Activated naive CD4-positive, alpha-beta T cell treated with anti-CD3 and anti-CD28 coated beads, Interleukin-2, amount 10 ng/mL, durations not matched to agents 7 days and 5 days (primary cell): Measurements from ENCODE around the gene KIAA0232.
"Not testable (repeated sequence)": the region's sequence is repeated elsewhere in the genome, so short reads cannot be mapped to it uniquely, and the experiment has no call there.

Experiments used
- CTCF ChIA-PET: fragments of 350-600 bp; sonication (Branson Sonifier 250); formaldehyde crosslinking; loops from one replicate; lab custom pipeline; 2021; ENCODE audit warnings: antibody characterized with exemption; lab: Charles Lee
- DNase-seq: peaks from one replicate; pipeline ENCODE4 v3.0.0-alpha.2; 2020
- H3K27ac Mint-ChIP-seq: one replicate; pipeline ENCODE4 v1.8.0; 2021; ENCODE audit warnings: mild to moderate bottlenecking, moderate library complexity, mixed read lengths
- H3K27me3 Mint-ChIP-seq: one replicate; pipeline ENCODE4 v1.8.0; 2021; ENCODE audit warnings: mild to moderate bottlenecking, mixed read lengths
- H3K36me3 Mint-ChIP-seq: one replicate; pipeline ENCODE4 v1.8.0; 2021; ENCODE audit warnings: mixed read lengths
- H3K4me1 Mint-ChIP-seq: one replicate; pipeline ENCODE4 v1.8.0; 2021; ENCODE audit warnings: mixed read lengths
- H3K4me3 Mint-ChIP-seq: one replicate; pipeline ENCODE4 v1.8.0; 2021; ENCODE audit warnings: mild to moderate bottlenecking, moderate library complexity, mixed read lengths
- H3K9me3 Mint-ChIP-seq: one replicate; pipeline ENCODE4 v1.8.0; 2021; ENCODE audit warnings: mixed read lengths

KIAA0232 gene

DNA sequence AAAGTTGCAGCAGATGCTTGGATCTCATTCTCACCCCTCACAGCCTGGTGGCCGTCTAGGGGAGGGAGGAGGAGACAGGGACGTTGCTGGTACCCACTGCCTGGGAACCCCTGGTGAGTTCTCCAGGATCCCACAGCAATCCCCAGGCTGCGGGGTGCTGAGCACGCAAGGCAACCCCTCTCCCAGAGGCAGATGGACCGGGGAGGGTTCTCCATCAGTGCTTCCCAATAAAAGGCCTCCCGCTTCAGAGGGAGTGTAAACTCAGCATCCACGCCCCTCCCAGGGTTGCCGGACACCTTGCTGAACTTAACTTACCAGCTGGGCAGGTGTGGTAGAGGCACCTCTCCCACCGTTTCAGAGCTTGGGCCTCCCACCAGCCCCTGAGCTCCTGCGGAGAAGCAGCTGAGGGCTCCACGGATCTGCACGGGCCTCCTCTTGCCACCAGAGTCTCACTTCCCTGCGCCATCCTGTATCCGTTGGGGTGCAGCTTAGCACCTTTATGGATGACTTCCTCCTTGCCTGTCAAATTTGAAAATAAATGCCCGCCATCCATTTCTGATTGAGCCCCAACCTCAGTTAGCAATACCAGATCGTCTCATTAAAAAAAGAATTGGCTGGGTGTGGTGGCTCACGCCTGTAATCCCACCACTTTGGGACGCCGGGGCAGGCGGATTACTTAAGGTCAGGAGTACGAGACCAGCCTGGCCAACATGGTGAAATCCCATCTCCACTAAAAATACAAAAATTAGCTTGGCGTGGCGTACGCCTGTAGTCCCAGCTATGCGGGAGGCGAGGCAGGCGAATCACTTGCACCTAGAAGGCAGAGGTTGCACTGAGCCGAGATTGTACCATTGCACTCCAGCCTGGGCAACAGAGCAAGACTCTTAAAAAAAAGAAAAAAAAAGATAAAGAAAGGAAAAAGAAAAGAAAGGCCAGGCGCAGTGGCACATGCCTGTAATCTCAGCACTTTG lies 112.3 kb downstream of the KIAA0232 start:
- Mint-ChIP-seq H3K4me3 (no peak overlapping the region), H3K27me3 (no peaks in the 10 kb centered on the region), H3K4me1 (peaks cover 52% of the 10 kb centered on the region), H3K36me3 (peaks cover 10% of the 10 kb centered on the region), H3K27ac (peak overlapping the region; percentile 73), H3K9me3 (peaks cover 10% of the 10 kb centered on the region)
- CTCF ChIA-PET = interaction anchor here (1.1 to 3.7 kb wide), 5 partner anchors 10 to 176 kb away, joined by 3 to 17 read pairs (median 13); no protein-coding TSS in a partner anchor
- no peak for DNase-seq

- H3K9me3 Mint-ChIP-seq = no peaks in the 10 kb centered on the region
- H3K4me1 Mint-ChIP-seq = peaks cover 61% of the 10 kb centered on the region
- no peaks in the 10 kb centered on the region for H3K27me3 Mint-ChIP-seq
- CTCF ChIA-PET = no interaction called here
- DNase-seq = no peak
- no peak overlapping the region for H3K27ac Mint-ChIP-seq
- peaks cover 2% of the 10 kb centered on the region for H3K36me3 Mint-ChIP-seq
- H3K4me3 Mint-ChIP-seq = no peak overlapping the region
Measured at GRCh38 chr4:6896035-6896434, 113.5 kb downstream of the KIAA0232 start.

DNA sequence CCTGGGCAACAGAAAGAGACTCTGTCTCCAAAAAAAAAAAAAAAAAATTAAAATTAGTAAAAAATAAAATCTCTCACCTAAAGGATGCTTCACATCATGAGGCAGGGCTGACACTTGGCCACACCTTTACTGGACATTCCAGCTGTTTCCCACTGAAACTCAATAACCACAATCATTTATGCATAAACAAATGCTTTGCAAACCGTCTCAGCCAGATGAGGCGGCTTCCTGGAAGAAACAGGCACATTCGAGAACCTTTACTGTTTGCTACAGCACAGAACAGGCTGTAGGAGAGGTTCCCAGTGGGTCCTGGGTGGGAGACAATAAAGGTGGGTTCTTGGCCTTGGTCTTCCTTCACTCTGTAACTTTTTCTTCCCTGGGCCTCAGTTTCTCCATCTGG lies 116.2 kb downstream of the KIAA0232 start:
- no peaks in the 10 kb centered on the region for H3K9me3 Mint-ChIP-seq
- CTCF ChIA-PET = interaction anchor here (1.1 to 1.4 kb wide), 2 partner anchors 14 to 25 kb away, joined by 3 to 4 read pairs; no protein-coding TSS in a partner anchor
- DNase-seq = no peak

GRCh38 chr4:6900181-6900812 lies 117.8 kb downstream of the KIAA0232 start:
- Mint-ChIP-seq H3K4me1 (peaks cover 50% of the 10 kb centered on the region), H3K9me3 (no peaks in the 10 kb centered on the region), H3K27me3 (no peaks in the 10 kb centered on the region), H3K36me3 (peaks cover 2% of the 10 kb centered on the region), H3K4me3 (no peak overlapping the region), H3K27ac (peak overlapping the region; percentile 98)
- no peak for DNase-seq
- CTCF ChIA-PET = interaction anchor here (1.5 kb wide), 1 partner anchor 9 kb away, joined by 9 read pairs; the partner anchor contains the start of gene TBC1D14

More for the DNA sequence above, 116.2 kb downstream of the KIAA0232 start:
- peak overlapping the region; percentile 98 for H3K27ac Mint-ChIP-seq
- peaks cover 2% of the 10 kb centered on the region for H3K36me3 Mint-ChIP-seq
- no peaks in the 10 kb centered on the region for H3K27me3 Mint-ChIP-seq
- peak overlapping the region; percentile 40 for H3K4me3 Mint-ChIP-seq
- peaks cover 47% of the 10 kb centered on the region for H3K4me1 Mint-ChIP-seq

GRCh38 chr4:6900956-6901355 lies 118.4 kb downstream of the KIAA0232 start:
- peaks cover 55% of the 10 kb centered on the region for H3K4me1 Mint-ChIP-seq
- H3K27ac Mint-ChIP-seq = peak overlapping the region; percentile 98
- H3K36me3 Mint-ChIP-seq = peaks cover 2% of the 10 kb centered on the region
- CTCF ChIA-PET = interaction anchor here (1.5 kb wide), 1 partner anchor 8 kb away, joined by 9 read pairs; the partner anchor contains the start of gene TBC1D14
- no peaks in the 10 kb centered on the region for H3K9me3 Mint-ChIP-seq
- no peak overlapping the region for H3K4me3 Mint-ChIP-seq
- no peak for DNase-seq
- H3K27me3 Mint-ChIP-seq = peaks cover 6% of the 10 kb centered on the region

DNA sequence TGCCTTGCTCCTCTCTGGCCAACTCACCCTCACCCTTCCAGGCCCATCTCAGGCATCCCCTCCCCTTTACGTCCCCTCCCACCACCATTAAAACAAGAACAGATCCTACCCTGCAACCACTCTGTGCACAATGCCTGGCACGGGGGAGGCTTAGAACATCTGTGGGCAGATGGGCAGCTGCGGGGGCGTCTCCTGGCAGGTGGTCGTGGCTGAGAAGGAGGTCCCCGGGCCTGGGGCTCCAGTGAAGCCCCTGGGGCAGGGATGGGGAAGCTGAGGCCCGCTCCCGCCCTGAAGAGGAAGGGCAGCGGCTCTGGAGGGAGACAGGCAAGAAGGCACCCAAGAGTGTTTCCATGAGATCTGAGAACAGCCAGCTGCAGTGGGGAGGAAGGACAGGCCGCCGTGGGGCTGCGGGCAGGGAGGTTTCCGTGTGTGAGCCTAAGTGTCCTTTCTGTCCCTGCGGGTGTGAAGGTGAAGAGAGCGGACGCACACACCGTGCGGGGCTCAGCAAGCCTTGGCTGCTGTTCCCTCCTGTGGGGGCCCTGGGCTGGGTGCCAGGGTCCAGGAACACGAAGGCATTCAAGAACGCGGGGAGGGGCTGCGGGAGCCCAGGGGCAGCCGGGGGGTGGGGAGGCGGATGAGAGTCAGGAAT lies 119.3 kb downstream of the KIAA0232 start:
- Mint-ChIP-seq H3K27me3 (peaks cover 14% of the 10 kb centered on the region), H3K4me1 (peaks cover 54% of the 10 kb centered on the region), H3K27ac (no peak overlapping the region), H3K9me3 (no peaks in the 10 kb centered on the region), H3K36me3 (peaks cover 2% of the 10 kb centered on the region), H3K4me3 (no peak overlapping the region)
- DNase-seq = no peak
- CTCF ChIA-PET = no interaction called here

- CTCF ChIA-PET = no interaction called here
- Mint-ChIP-seq H3K27me3 (peaks cover 21% of the 10 kb centered on the region), H3K9me3 (no peaks in the 10 kb centered on the region), H3K36me3 (peaks cover 2% of the 10 kb centered on the region), H3K4me3 (no peak overlapping the region), H3K4me1 (peaks cover 58% of the 10 kb centered on the region), H3K27ac (no peak overlapping the region)
- no peak for DNase-seq
Measured at GRCh38 chr4:6902318-6903042, 120.0 kb downstream of the KIAA0232 start.

GRCh38 chr4:6905516-6906445 lies 123.3 kb downstream of the KIAA0232 start:
- Mint-ChIP-seq H3K27me3 (peaks cover 31% of the 10 kb centered on the region), H3K27ac (peak overlapping the region; percentile 93), H3K9me3 (no peaks in the 10 kb centered on the region), H3K36me3 (no peaks in the 10 kb centered on the region), H3K4me3 (no peak overlapping the region), H3K4me1 (peaks cover 56% of the 10 kb centered on the region)
- no peak for DNase-seq
- CTCF ChIA-PET = interaction anchor here (1.2 to 3.5 kb wide), 5 partner anchors 11 to 165 kb away, joined by 3 to 21 read pairs (median 7); no protein-coding TSS in a partner anchor

DNA sequence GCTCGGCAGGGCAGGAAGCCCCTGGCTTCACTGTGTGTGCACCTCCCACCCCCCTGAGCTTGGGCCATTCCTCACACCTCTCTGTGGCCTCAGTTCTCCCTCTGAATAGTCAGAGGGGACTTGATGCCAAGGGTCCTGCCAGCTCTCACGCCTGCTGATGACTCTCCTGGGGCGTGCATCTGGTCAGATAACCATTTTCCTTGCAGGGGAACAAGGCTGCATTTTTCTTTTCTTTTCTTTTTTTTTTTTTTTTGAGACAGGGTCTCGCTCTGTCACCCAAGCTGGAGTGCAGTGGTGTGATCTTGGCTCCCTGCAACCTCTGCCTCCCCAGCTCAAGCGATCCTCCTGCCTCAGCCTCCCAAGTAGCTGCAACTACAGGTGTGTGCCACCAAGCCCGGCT lies 124.0 kb downstream of the KIAA0232 start:
- not testable (repeated sequence) for H3K27ac Mint-ChIP-seq, H3K9me3 Mint-ChIP-seq, DNase-seq, H3K36me3 Mint-ChIP-seq, H3K4me3 Mint-ChIP-seq
- H3K4me1 Mint-ChIP-seq = peaks cover 57% of the 10 kb centered on the region
- H3K27me3 Mint-ChIP-seq = peaks cover 31% of the 10 kb centered on the region
- CTCF ChIA-PET = interaction anchor here (1.2 to 3.5 kb wide), 5 partner anchors 10 to 164 kb away, joined by 3 to 21 read pairs (median 5); no protein-coding TSS in a partner anchor

DNA sequence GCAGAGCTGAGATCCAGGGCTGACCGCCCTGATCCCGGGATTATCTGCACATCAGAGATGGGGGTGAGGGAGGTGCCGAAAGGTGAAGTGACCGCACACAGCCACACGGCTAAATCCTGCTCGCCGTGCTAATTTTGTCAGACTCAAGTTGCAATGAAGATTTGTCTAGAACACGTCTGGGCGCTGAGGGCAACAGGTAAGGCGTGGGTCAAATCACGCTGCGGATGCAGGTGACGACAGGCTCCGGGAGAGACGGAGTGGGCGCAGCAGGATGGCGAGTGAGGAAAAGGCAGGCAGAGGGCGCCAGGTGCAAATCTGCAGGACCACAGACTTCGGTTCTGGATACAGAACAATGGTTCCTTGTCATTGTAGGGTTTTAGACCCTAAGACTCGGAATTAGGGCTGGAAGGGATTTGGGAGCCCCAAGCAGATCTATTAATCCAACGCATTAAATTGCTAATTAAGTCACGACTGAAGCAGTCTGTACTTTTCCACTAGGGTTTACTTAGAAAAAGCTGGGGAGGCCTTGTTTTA lies 125.2 kb downstream of the KIAA0232 start:
- peak; percentile 47 for DNase-seq
- Mint-ChIP-seq H3K27me3 (peaks cover 31% of the 10 kb centered on the region), H3K36me3 (peaks cover 4% of the 10 kb centered on the region), H3K4me1 (peaks cover 66% of the 10 kb centered on the region), H3K4me3 (peak overlapping the region; percentile 86), H3K27ac (no peak overlapping the region), H3K9me3 (no peaks in the 10 kb centered on the region)
- CTCF ChIA-PET = interaction anchor here (1.0 to 3.5 kb wide), 5 partner anchors 15 to 163 kb away, joined by 3 to 21 read pairs (median 5); no protein-coding TSS in a partner anchor

DNA sequence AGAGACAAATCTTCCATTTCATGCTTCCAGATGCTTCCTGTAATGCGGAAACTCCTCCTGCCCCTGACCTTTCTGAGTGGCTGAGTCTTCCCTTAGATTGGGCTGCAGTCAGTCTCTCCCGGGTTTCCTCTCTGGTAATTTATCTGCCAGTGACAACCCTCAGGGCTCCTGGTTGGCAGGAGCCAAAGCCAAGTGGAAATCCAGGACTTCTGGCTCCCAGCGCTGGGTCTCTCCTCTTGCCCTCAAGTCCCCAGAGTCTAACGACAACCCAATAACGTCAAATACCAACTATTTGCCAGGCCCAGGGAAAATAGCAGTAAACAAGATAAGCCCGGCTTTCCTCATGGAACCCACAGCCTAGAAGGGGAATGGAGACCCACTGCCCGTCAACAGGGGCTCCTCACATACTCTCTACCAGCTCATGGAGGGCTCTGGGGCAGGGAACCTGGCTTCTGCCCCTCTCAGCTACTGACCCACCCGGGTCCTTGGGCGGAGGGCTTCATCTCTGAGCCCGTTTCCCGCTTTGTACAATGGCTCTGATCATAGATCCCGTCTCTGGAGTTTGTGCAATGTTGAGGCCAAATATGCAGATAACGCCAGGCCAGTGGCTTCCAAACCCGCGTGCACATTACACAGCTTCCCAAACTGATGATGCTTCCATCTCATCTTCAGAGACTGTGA lies 126.0 kb downstream of the KIAA0232 start:
- no peak for DNase-seq
- Mint-ChIP-seq H3K4me3 (peak overlapping the region; percentile 86), H3K36me3 (peaks cover 4% of the 10 kb centered on the region), H3K4me1 (peaks cover 64% of the 10 kb centered on the region), H3K9me3 (no peaks in the 10 kb centered on the region), H3K27me3 (peaks cover 31% of the 10 kb centered on the region), H3K27ac (peak overlapping the region; percentile 85)
- CTCF ChIA-PET = interaction anchor here (0.8 to 3.5 kb wide), 12 partner anchors 8 to 192 kb away, joined by 3 to 21 read pairs (median 3); partner anchors contain the start of gene BLOC1S4
